NCI-H2196 (cell line): ENCODE data around the gene ADAM12.
A peak's percentile ranks its signal among the peaks of the same experiment; 100 is the strongest.

Source experiments
- DNase-seq: peaks from one replicate; lab custom pipeline; 2025; ENCODE audit not compliant: unreplicated experiment; lab: John Stamatoyannopoulos, UW

Gene ADAM12, protein sequence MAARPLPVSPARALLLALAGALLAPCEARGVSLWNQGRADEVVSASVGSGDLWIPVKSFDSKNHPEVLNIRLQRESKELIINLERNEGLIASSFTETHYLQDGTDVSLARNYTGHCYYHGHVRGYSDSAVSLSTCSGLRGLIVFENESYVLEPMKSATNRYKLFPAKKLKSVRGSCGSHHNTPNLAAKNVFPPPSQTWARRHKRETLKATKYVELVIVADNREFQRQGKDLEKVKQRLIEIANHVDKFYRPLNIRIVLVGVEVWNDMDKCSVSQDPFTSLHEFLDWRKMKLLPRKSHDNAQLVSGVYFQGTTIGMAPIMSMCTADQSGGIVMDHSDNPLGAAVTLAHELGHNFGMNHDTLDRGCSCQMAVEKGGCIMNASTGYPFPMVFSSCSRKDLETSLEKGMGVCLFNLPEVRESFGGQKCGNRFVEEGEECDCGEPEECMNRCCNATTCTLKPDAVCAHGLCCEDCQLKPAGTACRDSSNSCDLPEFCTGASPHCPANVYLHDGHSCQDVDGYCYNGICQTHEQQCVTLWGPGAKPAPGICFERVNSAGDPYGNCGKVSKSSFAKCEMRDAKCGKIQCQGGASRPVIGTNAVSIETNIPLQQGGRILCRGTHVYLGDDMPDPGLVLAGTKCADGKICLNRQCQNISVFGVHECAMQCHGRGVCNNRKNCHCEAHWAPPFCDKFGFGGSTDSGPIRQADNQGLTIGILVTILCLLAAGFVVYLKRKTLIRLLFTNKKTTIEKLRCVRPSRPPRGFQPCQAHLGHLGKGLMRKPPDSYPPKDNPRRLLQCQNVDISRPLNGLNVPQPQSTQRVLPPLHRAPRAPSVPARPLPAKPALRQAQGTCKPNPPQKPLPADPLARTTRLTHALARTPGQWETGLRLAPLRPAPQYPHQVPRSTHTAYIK

DNA sequence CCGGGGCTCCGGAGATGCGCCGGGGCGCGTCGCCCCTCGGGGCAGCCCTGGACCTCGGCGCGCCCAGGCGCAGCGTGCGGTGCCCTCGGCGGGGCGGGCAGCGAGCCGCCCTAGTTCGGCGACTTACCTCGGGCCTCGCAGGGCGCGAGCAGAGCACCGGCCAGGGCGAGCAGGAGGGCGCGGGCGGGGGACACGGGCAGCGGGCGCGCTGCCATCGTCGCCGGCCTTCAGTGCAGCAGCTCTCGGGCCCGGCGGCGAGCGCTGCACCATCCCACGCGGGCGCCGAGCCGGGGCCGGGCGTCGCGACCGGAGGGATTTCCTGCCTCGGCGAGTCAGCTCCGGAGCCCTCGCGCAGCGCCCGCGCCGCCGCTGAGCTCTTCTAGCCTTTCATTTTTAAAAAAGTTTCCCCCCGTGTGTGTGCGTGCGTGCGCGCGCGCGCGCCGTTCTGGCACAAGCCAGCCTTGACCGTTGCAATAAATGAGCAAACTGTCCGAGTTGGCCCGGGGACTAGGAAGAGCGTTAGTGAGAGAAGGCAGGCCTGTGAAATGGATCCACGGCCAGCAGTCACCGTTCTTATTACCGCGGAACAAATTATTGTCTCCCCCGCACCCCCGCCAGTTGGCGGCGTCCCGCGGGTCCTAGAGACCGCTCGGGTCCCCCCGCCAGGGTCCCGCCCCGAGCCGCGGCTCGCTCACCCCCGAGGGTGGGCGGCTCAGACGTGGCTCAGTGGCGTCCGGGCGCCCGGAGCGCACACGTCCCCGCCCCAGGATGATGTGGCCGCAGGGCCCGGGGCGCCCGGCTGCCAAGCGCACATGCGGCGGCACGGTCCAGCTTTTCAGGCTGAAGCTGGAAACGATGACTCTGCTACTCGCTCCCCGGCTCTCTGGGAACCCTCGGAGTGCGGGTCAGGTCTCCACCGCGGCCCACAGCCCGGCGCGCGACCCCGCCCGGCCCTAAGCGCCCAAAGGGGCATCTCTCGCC is at the start of gene ADAM12:
Gene ADAM12 (minus strand): TSS at position 547 of the 981 bp plus-strand sequence. CDS start 332 bp downstream, at position 215.
- DNase-seq: peak; percentile 10

DNA sequence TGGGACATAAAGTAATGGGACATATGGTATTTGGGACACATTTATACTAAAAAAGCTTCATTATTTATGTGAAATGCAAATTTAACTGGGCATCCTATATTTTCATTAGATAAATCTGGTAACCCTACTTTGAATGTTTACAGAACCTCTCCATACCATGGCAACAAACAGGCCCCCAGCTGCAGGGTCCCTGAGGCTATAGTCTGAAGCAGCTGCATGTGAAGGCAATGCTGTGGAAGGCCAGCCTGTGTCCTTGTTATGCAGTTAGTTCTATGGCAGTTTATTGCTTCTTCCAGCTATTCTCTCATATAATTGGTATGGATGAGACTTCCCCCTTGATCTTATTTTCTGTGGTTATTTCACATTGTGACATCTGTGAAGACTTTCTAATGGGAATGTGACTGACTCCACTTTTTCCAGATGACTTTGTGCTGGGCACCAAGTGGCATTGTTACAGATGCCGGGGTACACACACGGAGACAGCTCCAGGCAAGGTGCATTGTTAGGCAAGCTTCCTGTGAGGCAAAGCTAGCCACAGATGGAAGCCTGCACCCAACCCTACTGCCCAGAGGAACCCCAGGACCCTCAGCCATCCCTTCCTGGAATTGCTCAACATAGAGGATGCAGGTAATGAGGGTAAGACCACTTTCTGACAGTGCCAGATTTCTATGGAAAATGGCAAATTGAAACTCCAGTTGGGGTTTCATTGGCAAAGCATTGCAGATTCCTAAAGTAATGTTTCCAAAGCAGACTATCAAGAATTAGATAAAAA is 49.5 kb upstream of the ADAM12 start:
- no peak for DNase-seq

- no peak for DNase-seq
Observed at GRCh38 chr10:126434235-126434634, 46.0 kb upstream of the ADAM12 start.

GRCh38 chr10:126433351-126433750 is 45.1 kb upstream of the ADAM12 start:
- DNase-seq: no peak

GRCh38 chr10:126432507-126432906 is 44.2 kb upstream of the ADAM12 start:
- no peak for DNase-seq

- DNase-seq: no peak
Observed at GRCh38 chr10:126431816-126432215, 43.5 kb upstream of the ADAM12 start.

DNA sequence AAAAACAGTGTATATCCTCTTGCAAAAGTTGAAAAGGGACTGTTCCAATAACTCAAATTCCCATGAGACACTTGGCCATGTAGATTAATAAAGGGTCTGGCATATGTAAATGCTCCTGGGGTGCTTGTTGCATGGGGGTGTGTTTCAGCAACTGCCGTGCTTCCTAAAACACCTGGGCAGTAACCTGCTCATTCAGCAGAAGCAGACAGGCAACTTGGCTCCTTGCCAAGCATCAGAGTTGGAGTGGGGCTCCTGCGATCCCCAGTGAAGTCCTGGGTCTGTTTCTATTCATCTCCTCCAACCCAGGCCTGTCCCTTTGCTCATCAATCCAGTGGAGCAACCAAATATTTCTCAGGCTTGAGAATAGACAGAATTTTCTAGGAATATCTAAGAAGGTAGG is 42.2 kb upstream of the ADAM12 start:
- no peak for DNase-seq

GRCh38 chr10:126429275-126429674 is 41.0 kb upstream of the ADAM12 start:
- no peak for DNase-seq

GRCh38 chr10:126425489-126426065 is 37.3 kb upstream of the ADAM12 start:
- no peak for DNase-seq

- DNase-seq: no peak
Observed at GRCh38 chr10:126425032-126425431, 36.8 kb upstream of the ADAM12 start.

GRCh38 chr10:126423732-126424491 is 35.6 kb upstream of the ADAM12 start:
- no peak for DNase-seq

DNA sequence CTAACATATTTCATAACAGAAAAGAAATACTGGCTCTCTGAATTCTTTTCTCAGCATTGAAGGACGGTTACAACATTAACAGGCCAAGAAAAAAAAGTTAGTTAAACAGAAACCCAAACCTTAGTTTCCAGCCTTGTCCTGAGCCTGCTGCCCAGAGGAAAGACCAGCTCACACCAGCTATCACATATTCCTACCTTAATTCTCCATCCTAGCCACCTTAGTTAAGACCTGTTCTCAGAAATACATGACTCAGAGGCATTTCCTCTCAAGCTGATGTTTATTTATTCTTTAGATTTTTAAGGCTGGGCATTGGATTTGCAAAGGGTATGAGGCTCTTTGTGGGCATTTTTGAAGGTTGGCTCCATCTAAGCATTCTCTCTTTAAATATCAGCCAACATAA is 34.3 kb upstream of the ADAM12 start:
- DNase-seq: no peak

GRCh38 chr10:126421756-126422256 is 33.5 kb upstream of the ADAM12 start:
- DNase-seq: no peak

GRCh38 chr10:126420567-126421300 is 32.5 kb upstream of the ADAM12 start:
- DNase-seq: no peak

DNA sequence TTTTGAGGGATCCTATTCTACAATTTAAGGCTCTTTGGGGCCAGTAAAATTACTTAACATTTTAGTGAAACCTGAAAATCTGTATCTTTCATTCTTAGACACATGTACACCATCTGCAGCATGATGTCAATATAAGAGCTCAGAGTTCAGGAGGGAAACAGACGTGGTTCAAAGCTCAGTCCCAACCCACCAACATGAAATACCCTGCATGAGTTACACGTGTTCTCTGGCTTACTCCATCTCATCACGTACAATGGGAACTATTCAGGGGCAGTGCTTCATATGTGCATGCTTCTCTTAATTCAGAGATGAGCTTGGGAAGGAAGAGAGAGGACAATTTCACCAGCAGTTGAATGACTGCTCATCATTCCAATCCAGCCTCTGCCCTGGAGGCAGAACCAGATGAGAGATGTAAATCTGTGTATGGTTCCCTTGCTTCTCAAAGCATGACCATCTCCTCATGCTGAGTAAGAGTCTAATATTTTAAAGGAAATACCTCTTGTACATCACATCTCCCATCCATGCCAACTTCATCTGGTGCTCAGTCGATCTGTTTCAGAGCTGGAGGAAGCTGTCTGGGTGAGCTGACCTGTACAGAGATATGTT is 29.0 kb upstream of the ADAM12 start:
- no peak for DNase-seq

DNA sequence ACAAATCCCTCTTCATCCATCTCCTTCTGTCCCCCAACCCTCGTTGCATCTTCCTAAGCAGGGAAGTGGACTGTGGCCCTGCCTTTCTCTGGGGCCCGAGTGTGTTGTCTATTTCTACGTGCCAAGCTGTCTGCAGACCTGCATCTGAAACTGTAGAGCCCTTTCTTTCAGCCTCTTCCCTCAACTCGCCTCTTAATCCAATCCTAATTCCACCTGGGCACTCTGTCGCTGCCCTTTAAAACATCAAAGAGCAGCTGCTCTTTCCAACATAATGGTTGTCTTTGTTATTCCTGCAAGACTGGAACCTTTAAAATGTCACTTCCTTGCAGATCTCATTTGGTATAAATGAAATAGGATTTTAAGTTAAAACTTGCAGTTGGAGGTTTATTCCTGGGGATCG is 21.5 kb upstream of the ADAM12 start:
- no peak for DNase-seq

GRCh38 chr10:126408953-126409641 is 20.8 kb upstream of the ADAM12 start:
- DNase-seq: no peak
